Measurements from ENCODE around the gene TMEM163.
"Not testable (repeated sequence)": the region's sequence is repeated elsewhere in the genome, so short reads cannot be mapped to it uniquely, and the experiment has no call there.

TMEM163 gene

DNA sequence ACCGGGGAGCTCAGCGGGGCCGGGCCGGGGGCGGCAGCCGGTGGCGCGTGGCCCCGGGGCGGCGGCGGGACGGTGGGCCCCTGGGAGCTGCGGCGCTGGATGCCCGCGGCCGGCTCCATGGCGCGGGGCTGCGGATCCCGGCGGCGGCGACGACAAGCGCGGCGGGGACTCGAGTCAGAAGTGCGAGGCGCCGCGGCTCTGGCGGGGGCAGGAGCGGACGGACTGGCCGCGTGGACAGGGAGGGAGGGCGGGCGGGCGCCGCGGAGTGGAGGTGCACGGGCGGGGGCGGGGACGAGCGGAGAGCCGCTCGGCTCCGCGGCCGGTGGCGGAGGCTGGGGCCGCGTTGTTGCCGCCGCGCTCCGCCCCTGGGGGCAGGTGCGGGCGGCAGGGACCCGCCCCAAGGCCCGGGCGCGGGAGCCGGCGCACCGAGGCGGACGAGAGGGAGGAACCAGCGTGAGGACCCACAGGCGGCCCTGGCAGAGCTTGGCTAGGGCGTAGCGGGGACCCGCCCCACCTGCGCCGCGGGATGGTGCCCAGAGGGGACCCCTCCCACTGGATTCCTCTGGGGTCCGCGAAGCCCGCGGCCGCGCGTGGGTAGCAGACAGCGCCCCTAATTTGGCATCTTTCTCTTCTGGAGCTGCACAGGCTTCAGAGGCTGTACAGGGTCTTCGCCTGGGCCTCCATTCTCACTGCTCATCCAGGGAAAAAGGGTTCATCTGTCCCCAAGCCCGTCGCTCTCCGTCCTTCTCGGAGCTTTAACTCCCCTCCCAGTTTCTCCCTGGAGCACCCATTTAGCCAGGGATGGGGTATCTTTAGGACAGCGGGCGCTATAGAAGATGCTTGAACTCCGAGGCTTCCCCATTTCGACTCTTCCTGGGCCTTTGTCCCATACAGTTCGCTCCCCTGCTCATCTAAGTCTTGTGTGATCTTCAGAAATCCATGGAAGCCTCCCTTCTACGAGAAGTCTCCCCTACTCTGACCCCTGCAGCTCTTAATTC lies at the start of gene TMEM163:
TSS of gene TMEM163 (minus strand) at position 184 of the 998 bp plus-strand sequence.
- no peak for DNase-seq

DNA sequence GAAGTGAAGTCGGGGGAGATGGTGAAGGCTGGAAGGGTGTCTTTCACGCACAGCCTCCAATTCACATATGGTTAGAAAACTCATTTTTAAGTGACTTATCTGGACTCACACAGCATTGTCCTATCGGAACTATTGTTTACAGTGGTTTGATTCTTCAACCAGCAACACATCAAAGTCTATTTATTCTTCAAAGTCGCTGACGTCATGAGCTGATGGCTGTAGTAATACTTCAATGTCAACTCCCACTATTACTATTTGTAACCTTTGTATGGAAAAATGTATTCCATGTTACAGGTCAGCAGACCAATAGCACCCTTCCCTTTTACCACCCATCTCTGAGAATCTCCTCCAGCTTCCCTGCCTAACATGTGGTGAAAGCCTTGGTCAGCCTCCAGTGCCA lies 47.8 kb upstream of the TMEM163 start:
- DNase-seq, result no peak

DNA sequence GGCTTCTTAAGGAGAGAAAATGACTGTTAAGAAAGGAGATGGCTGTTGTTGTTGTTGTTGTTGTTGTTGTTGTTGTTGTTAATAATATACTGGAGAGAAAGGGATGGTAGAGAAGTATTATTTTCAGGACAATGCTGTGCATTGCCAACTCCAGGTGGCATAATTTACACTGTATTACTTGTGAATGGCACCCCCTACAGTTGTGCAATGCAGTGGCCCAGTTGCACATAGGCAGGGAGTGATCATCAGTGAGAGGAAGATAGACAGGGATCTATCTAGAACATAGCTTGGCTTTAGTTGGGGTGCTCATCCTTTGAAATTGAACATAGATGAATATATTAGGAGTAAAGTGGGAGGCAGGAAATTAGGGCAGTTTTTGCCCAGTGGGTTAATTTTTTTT lies 47.2 kb upstream of the TMEM163 start:
- DNase-seq, result no peak

GRCh38 chr2:134764164-134764563 lies 45.4 kb upstream of the TMEM163 start:
- DNase-seq, result no peak

DNA sequence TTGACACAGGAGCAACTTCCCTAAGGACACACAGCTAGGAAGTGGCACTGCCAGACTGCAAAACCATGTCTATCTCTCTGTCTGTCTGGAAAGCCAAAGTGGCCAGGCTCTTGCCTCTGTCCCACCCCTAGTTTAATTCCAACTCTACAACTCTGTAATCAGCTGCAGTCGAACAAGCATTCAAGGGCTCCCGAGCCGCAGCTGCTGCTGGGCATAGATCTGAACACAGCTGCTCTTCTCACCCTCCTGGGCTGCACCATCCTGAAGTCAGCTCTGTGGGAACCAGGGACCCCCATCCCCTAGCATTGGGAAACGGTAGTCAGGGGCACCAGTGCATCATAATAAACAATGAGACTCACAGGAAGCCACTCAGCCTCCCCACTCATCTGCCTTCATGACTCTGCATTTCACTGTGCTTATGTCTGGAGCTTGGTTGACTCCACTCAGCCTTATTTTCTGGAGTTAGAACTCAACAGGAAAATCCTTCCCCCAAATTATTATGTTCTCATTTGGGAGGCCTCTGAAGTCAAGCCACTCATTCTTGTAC lies 44.4 kb upstream of the TMEM163 start:
- no peak for DNase-seq

GRCh38 chr2:134762508-134762907 lies 43.7 kb upstream of the TMEM163 start:
- no peak for DNase-seq

DNA sequence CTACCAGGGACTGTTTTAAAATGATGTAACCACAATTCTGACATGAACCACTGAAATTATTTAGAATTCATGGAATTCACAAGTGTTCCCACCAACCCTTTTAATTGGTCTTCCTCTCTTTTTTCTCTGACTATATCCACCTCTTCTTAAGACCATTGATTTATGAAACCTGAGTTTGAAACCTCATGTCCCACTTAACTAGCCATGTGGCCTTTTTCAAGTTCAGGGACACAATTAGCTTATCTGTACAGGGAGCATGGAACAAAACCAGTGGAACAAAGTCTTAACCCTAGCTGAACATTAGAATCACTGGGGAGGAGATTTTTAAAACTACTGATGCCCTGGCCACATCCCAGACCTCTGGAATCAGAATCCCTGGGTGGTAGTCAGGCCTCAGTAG lies 41.6 kb upstream of the TMEM163 start:
- no peak for DNase-seq

GRCh38 chr2:134758633-134759032 lies 39.8 kb upstream of the TMEM163 start:
- no peak for DNase-seq

GRCh38 chr2:134751981-134752380 lies 33.2 kb upstream of the TMEM163 start:
- DNase-seq, result not testable (repeated sequence)

DNA sequence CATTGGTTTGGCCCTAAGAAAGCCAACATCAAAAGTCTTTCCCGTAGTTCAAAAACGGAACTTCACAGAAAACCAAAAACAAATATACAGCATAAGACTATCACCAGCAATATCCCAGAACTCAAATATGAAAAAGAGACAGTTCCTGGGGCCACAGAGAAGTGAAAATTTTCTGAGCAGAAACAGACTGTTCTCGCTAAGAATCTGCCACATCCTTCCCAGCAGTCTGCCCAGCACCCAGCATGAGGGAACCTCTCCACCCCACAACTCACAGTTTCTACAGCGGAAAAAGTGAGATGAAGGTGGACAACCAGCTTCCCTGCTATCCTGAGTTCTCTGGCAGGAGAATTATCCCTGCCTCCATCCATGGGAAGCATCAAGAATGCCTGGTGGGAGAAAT lies 26.7 kb upstream of the TMEM163 start:
- no peak for DNase-seq

GRCh38 chr2:134745023-134745422 lies 26.2 kb upstream of the TMEM163 start:
- no peak for DNase-seq

DNA sequence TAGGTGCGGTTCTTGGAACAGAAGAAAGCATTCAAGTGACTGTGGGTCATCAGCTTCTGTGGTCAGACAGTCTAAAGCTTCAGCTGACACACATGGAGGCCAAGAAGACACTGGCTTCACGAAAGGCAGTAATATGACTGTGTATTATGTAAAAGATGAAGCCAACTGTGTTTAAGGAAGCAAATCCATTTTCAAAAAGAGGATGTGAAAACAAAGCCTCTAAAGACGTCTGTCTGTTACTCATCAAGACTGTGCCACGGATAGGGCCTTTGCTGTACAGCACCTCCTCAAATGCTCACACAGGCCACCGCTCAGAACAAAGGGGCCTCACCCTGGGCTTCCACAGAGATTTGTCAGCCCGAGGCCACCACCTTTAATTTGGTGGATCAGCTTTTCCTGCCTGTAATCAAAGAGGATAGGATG lies 21.1 kb upstream of the TMEM163 start:
- peak in 1 of 2 donors; percentile 9 for DNase-seq

DNA sequence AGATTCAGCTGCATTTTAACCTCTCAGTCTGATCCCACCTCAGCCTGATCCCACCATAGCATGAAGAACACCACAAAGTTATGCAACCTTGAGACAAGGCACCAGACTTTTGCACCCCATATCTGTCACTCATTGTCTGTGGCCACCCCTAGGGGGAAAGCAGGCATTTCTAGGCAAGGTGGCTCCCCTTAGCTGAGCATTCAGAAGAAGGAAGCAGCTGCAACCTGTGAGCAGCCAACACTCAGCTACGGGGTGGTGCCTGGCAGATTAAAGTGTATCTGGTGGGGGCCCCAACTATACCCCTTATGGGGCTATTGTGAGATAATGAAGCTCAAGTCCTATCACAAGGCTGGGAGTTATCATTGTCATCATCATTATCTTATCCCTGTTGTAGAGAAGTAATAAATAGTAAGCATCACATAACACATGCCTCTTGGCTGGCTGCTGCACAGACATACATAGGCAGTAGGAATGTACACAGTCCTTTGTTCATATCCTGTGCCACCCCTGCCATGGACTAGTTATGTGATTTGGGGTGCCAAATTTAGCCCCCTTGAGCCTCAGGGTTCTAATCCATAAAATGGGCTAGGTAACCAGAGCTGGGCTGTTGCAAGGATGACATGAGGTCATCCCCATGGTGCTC lies 20.6 kb upstream of the TMEM163 start:
- DNase-seq, result no peak

- no peak for DNase-seq
Measured at GRCh38 chr2:134738141-134738870, 19.5 kb upstream of the TMEM163 start.

DNA sequence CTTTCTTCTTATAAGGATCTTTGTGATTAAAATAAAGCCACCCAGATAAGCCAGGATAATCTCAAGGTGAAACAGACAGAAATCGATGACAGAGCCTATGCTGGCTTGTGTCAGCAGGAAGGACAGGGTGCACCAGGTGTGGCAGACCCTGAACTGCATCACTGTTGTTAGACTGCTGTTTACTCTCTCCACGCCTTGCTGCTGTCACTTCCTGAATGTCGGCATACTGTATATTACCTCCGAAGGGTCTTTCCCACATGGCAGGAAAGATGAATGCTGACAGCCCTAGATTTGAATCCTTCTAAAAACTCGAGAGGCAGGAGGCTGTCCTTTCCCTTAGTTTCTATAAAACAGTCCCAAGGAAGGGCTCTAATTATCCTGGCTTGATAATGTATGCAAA lies 18.9 kb upstream of the TMEM163 start:
- DNase-seq, result no peak

GRCh38 chr2:134736167-134736880 lies 17.5 kb upstream of the TMEM163 start:
- DNase-seq, result no peak

- DNase-seq, result no peak
Measured at GRCh38 chr2:134728163-134728562, 9.4 kb upstream of the TMEM163 start.

DNA sequence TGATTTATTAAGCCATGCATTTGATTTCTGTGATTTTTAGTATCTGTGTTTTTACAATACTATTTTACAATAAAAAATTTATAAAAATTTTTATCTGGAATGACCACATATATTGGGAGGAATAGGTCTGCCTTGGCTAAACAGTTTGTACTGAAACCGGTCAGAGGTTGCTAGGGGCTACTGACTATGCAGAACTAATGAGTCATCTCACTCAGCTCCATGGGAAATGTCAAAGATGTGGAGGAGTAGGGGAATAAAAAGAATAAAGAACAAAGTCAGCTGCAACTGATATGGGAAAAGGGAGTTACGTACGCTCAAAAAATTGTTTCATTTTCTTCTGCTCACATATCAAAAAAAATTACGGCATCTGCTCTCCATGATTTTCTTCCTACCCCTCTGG lies 8.6 kb upstream of the TMEM163 start:
- DNase-seq, result no peak

- no peak for DNase-seq
Measured at GRCh38 chr2:134726645-134727044, 7.8 kb upstream of the TMEM163 start.

- no peak for DNase-seq
Measured at GRCh38 chr2:134725876-134726275, 7.1 kb upstream of the TMEM163 start.

DNA sequence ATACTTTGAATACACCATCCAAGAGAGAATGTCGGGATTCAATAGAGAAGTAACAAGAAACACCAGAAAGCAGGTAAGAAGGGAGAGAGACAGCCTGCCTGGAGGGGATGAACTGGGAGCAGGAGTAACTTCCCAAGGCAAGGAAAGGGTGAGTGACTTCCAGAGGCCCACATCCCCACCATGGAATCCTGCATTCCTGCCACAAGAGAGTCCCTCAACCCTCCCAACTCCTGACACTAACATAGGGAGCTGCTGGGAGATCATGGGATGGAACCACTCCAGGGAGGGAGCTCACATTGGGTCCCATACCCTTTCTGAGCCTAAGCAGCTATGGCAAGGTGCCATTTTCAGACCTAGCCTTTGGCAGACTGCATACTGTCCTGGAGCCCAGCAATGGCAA lies 5.5 kb upstream of the TMEM163 start:
- DNase-seq, result no peak

DNA sequence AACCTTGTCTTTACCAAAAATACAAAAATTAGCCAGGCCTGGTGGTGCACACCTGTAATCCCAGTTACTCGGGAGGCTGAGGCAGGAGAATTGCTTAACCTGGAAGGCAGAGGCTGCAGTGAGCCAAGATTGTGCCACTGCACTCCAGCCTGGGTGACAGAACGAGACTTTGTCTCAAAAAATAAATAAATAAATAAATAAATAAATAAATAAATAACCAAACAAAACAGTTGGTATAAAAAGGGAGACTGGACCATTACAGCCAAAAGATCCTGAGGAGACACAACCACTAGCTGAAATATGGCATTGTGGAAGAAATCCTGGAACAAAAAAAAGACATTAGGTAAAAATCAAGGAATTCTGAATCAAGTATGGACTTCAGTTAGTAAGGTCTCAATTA lies 4.9 kb upstream of the TMEM163 start:
- not testable (repeated sequence) for DNase-seq

Data from bone marrow (tissue), 2 donors.